GM12801 (cell line): ENCODE data around the gene FASTK.

Experiments
- TF ChIP-seq, protein P1 (sequence below): IDR thresholded peaks from one replicate; pipeline ENCODE4 v1.5.1; 2011; ENCODE audit warnings: control low read depth; ENCODE audit not compliant: insufficient read length; ENCODE audit errors: extremely low read depth

FASTK gene

DNA sequence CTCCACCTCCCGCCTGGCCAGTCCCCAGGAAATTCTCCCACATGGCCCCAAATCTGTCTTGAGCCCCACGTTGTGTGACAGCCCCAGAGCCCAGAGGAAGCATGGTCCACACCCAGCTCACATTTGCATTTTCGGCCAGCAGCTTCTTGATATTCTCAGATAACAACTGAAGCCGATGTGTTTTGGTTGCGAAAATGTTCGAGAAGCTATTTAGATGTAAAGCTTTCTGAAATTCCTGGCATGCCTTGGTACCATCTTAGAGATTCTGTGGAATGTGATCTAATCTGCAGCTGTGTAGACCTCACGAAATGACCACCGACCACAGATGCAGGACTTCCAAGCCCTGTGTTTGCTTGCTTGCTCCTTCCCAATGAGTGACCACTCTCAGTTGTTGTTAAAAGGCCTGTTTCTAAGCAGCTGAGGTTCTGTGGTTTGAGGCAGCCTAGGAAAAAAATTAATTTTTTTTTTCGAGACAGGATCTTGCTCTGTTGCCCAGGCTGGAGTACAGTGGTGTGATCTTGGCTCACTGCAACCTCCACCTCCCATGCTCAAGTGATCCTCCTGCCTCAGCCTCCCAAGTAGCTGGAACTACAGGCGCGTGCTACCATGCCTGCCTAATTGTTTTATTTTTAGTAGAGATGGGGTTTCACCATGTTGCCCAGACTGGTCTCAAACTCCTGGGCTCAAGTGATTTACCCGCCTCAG lies 12.4 kb downstream of the FASTK start:
- TF ChIP-seq, protein P1, sequence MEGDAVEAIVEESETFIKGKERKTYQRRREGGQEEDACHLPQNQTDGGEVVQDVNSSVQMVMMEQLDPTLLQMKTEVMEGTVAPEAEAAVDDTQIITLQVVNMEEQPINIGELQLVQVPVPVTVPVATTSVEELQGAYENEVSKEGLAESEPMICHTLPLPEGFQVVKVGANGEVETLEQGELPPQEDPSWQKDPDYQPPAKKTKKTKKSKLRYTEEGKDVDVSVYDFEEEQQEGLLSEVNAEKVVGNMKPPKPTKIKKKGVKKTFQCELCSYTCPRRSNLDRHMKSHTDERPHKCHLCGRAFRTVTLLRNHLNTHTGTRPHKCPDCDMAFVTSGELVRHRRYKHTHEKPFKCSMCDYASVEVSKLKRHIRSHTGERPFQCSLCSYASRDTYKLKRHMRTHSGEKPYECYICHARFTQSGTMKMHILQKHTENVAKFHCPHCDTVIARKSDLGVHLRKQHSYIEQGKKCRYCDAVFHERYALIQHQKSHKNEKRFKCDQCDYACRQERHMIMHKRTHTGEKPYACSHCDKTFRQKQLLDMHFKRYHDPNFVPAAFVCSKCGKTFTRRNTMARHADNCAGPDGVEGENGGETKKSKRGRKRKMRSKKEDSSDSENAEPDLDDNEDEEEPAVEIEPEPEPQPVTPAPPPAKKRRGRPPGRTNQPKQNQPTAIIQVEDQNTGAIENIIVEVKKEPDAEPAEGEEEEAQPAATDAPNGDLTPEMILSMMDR: no peak

DNA sequence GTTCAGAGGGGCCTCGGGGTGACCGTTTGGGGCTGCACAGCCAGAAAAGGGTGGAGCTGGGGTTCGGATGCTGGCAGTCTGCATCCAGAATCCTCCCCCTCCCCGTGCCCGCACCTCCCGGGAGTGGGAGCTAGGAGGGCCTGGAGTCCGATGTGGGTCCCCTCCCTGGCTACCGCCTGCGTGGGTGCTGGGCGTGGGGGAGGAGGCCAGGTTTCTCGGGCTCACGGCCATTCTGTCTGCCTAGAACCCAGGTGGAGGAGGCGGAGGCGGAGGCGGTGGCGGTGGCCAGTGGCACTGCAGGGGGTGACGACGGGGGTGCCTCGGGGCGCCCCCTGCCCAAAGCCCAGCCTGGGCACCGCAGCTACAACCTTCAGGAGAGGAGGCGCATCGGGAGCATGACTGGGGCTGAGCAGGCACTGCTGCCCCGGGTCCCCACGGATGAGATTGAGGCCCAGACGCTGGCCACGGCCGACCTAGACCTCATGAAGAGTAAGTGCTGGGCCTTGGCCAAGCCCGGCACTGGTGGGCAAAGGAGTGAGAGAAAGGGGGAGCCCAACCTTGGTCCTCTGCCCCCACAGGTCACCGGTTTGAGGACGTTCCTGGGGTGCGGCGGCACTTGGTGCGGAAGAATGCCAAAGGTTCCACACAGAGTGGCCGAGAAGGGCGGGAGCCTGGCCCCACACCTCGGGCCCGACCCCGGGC lies 14.2 kb downstream of the FASTK start:
- TF ChIP-seq, protein P1: no peak

DNA sequence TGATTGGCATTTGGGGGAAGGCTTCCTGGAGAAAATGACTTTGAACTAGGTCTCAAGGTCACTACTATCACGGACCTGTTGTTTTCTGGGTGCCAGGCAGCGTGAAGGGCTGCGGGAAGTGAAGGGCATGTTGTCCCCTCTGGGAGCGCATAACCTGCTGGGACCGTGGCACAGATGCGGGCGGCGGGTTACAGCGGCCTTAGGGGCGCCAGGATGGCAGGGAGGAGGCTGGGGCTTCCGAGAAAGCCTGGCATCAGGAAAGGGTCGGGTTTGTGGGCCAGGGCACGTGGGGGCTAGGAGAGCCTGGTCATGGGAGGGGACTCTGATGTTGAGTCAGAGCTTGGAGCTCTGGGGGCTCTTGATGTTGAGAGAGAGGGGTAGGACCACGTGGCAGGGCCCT lies 15.1 kb downstream of the FASTK start:
- TF ChIP-seq, protein P1: no peak

DNA sequence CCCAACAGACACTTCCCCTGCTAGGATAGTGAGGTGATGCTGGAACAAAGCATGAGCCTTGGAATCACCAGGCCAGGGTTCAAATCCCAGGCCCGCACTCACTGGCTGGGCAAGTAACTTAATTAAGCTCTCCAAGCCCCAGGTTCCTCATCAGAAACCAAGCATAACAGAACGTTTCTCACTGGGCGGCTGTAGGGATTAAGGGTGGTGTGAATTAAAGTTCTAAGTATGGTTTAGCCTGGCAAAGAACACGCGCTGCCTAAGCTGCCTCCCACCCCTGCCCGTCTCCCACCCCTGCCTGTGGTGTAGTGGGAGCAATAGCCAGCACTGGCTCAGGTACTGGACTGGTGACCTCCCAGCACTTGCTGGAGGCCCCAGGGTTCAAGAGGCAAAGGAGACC lies 15.6 kb downstream of the FASTK start:
- TF ChIP-seq, protein P1: no peak

DNA sequence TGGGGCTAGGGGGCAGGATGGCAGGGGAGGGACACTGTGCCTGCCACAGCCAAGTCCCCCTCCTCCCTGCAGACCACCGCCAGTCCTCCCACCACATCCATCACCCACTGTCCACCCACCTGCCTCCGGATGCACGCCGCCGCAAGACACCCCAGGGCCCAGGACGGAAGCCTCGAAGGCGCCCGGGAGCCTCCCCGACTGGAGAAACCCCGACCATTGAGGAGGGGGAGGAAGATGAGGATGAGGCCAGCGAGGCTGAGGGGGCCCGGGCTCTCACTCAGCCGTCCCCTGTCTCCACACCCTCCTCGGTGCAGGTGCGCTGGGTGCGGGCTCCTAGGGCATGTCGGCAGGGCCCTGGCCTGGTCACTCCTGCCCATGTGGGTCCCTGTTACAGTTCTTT lies 16.2 kb downstream of the FASTK start:
- TF ChIP-seq, protein P1: no peak

DNA sequence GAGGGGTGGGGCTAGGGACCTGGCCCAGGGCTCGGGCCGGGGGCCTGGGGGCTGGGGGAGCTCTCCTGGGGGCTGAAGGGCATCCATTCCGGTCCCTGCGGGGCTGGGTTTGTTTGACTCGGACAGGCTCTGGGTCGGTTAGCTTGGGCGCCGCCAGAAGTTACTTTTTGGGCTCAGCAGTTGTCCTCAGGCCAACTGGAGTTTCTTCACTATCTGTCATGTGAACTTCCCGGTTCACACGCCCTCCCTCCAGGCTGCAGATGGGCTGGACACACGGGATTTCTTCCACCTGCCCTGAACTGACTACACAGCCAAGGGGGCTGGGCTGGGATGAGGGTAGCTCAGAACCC lies 17.4 kb downstream of the FASTK start:
- TF ChIP-seq, protein P1: no peak

DNA sequence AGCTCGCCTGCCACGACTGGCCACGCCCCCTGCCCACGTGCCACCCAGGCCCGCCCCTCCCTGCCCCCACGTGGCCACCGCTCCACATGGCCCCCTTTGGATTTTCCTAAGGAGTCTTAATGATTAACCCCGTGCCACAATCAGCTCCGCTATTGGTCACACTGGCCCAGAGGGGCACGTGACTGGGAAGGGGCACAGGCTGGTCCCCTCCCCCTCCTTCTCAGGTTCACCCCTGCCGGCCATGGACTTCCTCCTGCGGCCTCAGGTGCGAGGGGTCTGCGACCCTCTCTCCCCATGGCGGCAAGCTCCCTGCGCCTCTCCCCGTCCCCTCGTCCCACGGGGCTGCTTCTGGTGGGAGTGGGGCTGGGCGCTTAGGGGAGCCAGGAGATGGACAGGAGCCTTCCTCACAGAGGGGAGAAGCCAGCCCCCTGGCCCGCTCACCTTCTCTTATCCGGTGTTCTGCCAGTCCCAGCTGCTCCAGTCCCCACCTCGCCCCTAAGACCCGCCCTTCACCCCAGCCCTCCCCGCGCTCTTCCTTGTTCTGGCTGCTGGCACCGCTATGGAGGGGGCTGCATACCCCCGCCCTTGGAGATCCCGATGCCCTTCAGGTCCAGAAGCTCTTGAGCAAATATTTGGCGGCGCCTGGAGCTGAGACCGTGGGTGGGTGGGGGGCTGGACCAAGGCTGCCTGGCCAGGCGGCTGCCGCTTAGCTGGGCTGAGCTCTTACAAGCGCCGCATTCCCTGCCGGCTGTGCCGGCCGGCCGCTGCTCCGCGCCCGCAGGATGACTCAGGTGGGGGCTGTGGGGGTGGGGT lies 18.0 kb downstream of the FASTK start:
- TF ChIP-seq, protein P1: no peak
